22Rv1 (cell line): ENCODE data around the gene TBC1D1.

Experiments
- H3K27ac ChIP-seq: fragments of 450-650 bp; 2 replicates; pipeline ENCODE4 v1.5.1; 2017
- ZFX ChIP-seq: fragments of 450-650 bp; IDR thresholded peaks from 2 replicates; pipeline ENCODE4 v1.6.1; 2017; ENCODE audit warnings: antibody characterized with exemption, borderline replicate concordance
- TF ChIP-seq, protein P1 (sequence below): fragments of 450-650 bp; IDR thresholded peaks from 2 replicates; pipeline ENCODE4 v1.5.1; 2017; ENCODE audit warnings: mild to moderate bottlenecking

Gene TBC1D1

DNA sequence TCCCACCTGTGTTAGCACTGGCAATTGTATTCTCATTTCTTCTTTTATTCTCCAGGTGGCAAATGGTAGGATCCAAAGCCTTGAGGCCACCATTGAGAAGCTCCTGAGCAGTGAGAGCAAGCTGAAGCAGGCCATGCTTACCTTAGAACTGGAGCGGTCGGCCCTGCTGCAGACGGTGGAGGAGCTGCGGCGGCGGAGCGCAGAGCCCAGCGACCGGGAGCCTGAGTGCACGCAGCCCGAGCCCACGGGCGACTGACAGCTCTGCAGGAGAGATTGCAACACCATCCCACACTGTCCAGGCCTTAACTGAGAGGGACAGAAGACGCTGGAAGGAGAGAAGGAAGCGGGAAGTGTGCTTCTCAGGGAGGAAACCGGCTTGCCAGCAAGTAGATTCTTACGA is 246.2 kb downstream of the TBC1D1 start:
- H3K27ac ChIP-seq: no peak overlapping the region
- TF ChIP-seq ZFX: no peak
- TF ChIP-seq, protein P1, sequence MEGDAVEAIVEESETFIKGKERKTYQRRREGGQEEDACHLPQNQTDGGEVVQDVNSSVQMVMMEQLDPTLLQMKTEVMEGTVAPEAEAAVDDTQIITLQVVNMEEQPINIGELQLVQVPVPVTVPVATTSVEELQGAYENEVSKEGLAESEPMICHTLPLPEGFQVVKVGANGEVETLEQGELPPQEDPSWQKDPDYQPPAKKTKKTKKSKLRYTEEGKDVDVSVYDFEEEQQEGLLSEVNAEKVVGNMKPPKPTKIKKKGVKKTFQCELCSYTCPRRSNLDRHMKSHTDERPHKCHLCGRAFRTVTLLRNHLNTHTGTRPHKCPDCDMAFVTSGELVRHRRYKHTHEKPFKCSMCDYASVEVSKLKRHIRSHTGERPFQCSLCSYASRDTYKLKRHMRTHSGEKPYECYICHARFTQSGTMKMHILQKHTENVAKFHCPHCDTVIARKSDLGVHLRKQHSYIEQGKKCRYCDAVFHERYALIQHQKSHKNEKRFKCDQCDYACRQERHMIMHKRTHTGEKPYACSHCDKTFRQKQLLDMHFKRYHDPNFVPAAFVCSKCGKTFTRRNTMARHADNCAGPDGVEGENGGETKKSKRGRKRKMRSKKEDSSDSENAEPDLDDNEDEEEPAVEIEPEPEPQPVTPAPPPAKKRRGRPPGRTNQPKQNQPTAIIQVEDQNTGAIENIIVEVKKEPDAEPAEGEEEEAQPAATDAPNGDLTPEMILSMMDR: no peak

DNA sequence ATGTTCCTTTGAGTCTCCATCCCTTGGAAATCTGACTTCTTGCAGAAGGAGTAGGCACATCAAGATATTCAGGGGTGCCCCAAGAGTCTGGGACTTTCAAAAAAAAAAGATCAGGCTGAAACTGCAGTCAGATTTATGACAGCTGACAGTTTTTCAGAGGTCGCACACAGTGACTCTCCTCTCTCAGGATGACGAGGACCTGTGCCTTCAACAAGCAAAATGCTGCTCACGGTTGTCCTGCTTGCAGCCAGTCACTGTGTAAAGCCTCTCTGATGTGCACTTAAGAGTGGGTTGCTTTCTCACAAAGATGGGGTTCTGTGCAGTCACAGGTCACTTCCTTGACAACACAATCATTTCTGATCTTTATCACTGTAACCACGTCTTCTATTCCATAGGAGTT is 247.5 kb downstream of the TBC1D1 start:
- H3K27ac ChIP-seq: no peak overlapping the region
- no peak for TF ChIP-seq ZFX
- TF ChIP-seq, protein P1: no peak

DNA sequence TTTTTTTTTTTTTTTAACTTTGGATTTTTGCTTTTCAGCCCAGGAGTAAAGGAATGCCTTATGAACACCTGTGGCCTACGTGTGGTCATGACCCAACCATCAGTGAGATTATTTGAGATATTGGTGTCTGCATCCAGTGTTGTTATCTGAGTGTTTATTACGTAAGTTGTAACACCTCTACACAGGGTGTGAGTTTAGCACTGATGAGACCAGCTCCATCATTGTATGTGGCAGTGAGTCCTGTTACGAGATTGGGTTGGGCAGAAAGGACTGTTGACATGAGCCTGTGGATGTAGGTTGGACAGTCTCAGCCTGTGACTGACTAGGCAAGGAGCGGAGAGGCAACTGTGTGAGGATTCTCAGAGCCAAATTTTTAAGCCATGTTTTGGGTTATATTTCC is 248.3 kb downstream of the TBC1D1 start:
- no peak overlapping the region for H3K27ac ChIP-seq
- no peak for TF ChIP-seq ZFX
- TF ChIP-seq, protein P1: no peak

DNA sequence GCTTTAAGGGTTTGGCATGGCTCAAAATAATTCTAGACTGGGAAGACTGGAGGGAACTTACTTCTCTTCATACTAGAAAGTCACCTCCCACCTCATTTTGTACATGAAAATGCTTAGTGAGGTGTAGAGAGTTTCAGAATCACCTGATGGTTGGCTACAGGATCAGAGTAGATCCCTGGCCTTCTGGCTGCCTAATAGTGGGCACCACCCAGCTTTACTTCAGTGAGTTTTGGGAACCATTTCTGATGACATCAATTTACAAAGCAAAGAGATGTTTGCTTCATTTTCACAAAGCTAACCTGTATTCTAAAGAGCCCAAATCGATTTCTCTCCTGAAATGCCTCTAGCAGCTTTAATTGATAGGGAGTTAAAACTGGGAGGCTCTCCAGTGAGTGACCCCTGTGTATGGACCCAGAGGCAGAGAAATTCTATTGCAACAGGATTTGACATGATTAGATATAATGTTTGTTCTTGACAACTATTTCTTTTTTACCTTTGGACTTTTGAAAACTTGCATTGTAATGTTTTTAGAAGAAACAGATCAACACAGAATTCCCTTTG is 249.8 kb downstream of the TBC1D1 start:
- TF ChIP-seq, protein P1: no peak
- no peak for TF ChIP-seq ZFX

DNA sequence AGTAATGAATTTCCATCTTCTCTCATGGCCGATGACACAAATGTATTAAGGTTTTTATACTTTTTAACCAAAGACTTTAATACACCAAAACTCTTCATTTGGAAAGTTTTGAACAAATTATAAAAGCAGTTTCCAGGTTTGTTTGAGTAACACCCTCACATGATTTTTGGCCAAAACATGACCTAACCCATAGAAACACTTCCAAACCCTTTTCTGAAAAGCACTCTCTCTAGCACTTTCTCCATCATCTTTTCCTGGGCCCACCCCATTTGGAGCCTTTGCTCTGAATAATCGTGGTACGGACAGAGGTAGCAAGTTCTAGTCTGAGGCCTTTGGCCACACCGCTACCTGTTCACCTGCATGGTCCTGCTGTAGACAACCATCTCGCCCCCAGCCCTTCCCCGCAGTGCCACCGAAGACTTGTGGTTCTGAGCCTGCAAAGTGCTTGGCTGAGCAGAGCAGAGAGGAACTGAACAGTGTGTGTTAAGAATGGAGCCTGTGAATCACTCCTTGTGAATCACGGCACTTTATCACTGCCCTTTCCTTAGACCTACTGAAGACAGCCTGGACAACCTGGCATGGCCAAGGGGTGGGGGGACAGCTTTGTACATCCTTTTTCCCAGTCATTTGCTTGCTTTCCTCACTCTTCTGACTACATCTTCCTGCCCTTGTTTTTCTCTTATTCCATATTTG is 251.1 kb downstream of the TBC1D1 start:
- no peak overlapping the region for H3K27ac ChIP-seq

More for the DNA sequence above, 249.8 kb downstream of the TBC1D1 start:
- H3K27ac ChIP-seq: no peak overlapping the region

DNA sequence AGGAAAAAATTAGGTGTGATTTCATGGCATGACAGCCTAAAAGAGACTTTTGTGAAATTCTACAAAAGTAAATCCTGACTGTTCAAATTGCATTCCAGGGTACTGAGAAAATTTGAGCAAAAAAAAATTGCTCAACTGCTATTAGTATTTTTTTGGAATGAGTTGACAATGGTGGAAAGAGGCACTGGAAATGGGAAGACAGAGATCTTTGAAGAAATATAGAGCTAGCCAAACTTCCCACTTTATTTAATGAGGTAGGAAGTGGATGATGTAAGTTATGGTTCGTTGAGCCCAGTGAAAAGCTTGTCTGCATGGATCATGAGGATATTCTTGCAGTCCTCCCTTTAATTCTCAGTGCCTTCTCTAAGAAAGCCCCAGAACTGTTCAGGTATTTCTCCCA is 253.1 kb downstream of the TBC1D1 start:
- TF ChIP-seq, protein P1: no peak
- TF ChIP-seq ZFX: no peak
- no peak overlapping the region for H3K27ac ChIP-seq

More for the DNA sequence above, 251.1 kb downstream of the TBC1D1 start:
- TF ChIP-seq, protein P1: no peak
- no peak for TF ChIP-seq ZFX

DNA sequence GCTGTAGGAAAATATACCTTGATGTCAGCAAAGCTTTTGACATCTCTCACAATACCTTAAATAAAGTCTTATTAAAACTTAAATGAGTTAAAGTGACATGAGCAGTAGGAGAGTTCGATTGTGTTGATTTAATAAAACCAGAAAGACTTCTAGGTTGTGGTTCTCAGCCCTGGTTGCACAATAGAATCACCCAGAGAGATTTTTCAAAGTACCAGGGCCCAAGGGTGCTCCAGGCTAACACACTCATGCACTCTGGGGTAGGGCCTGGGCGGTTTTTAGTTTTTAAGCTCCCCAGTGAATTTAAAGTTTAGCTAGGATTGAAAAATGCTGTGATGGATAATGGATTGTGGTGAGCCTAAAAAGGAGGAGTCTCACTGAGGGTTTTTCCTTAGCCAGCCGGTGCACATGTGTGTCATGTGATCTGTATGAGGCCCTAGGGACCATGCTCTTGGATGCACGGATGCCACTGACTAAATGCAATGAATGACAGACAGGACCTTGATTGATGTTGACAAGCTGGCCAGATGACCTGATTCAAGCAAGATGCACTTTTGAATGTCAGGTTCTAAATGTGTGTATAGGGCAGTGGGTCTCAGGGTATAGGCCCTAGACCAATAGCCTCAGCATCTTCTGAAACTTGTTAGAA is 254.3 kb downstream of the TBC1D1 start:
- H3K27ac ChIP-seq: no peak overlapping the region
- TF ChIP-seq, protein P1: no peak
- TF ChIP-seq ZFX: no peak
